Thyroid gland (tissue), 4 donors: ENCODE data around the gene LRFN4. TPM values are rescaled to one million over a fixed set of nuclear protein-coding genes. Genes with fewer than 3 reads are reported as not detected.

Experiments used
- DNase-seq, 2 donors: peaks; one replicate each; pipeline ENCODE4 v3.0.0-alpha.2; 2019
- H3K27ac ChIP-seq, 3 donors: fragments of 200-600 bp; sonication (generic); 1 replicate in 2 of 3; 2 replicates in 1 of 3; pipeline ENCODE4 v1.5.1; 2016 to 2019; ENCODE audit warnings: mild to moderate bottlenecking in 1 of 3, moderate library complexity in 1 of 3
- H3K27me3 ChIP-seq: fragments of 200-600 bp; sonication (generic); one replicate; pipeline ENCODE4 v1.5.1; 2019
- H3K36me3 ChIP-seq, 2 donors: fragments of 200-600 bp; sonication (generic); one replicate each; pipeline ENCODE4 v1.5.1; 2016 to 2019
- H3K4me1 ChIP-seq, 2 donors: fragments of 200-600 bp; sonication (generic); one replicate each; pipeline ENCODE4 v1.5.1; 2017 to 2019
- H3K4me3 ChIP-seq, 3 donors: fragments of 200-600 bp; sonication (generic); replicated peaks in 1 of 3; 1 replicate in 2 of 3; 2 replicates in 1 of 3; pipeline ENCODE4 v1.5.1; 2016; ENCODE audit warnings: mild to moderate bottlenecking in 1 of 3
- H3K9me3 ChIP-seq: fragments of 200-600 bp; sonication (generic); one replicate; pipeline ENCODE4 v1.5.1; 2017
- POLR2A ChIP-seq, 2 donors: fragments of 450-650 bp; IDR thresholded peaks; one replicate each; pipeline ENCODE4 v1.6.1; 2017; ENCODE audit warnings: antibody characterized with exemption in 2 of 2, mild to moderate bottlenecking in 2 of 2, moderate library complexity in 1 of 2
- WGBS, 2 donors: methylation state at CpG; one replicate each; pipeline ENCODE4 v1.1.5; 2017; 5-methylcytosine and 5-hydroxymethylcytosine counted together
- intact Hi-C: fragments of 100-400 bp; cut with DNase I; formaldehyde crosslinking; loops from one replicate; pipeline ENCODE4 v1.15.1; 2023
- total RNA-seq, 4 donors: library from RNA; depleted of rRNA; stranded (reverse); fragments of >200 nt; gene quantifications; one replicate each; pipeline ENCODE4 v1.2.3, GENCODE V29; 2016
- TF ChIP-seq, protein P1 (sequence below), 6 experiments: fragments of 200-600 bp in 3 of 6; fragments of 450-650 bp in 3 of 6; sonication (generic) in 3 of 6; IDR thresholded peaks; one replicate each; pipeline ENCODE4 v1.5.1; 2016 to 2019; ENCODE audit warnings: antibody characterized with exemption in 6 of 6, mild to moderate bottlenecking in 2 of 6, inconsistent platforms in 1 of 6, moderate library complexity in 1 of 6

LRFN4 gene
- total RNA-seq, 4 donors from 2014 or later, result 4.7 to 7.5 (median 5.9) TPM

DNA sequence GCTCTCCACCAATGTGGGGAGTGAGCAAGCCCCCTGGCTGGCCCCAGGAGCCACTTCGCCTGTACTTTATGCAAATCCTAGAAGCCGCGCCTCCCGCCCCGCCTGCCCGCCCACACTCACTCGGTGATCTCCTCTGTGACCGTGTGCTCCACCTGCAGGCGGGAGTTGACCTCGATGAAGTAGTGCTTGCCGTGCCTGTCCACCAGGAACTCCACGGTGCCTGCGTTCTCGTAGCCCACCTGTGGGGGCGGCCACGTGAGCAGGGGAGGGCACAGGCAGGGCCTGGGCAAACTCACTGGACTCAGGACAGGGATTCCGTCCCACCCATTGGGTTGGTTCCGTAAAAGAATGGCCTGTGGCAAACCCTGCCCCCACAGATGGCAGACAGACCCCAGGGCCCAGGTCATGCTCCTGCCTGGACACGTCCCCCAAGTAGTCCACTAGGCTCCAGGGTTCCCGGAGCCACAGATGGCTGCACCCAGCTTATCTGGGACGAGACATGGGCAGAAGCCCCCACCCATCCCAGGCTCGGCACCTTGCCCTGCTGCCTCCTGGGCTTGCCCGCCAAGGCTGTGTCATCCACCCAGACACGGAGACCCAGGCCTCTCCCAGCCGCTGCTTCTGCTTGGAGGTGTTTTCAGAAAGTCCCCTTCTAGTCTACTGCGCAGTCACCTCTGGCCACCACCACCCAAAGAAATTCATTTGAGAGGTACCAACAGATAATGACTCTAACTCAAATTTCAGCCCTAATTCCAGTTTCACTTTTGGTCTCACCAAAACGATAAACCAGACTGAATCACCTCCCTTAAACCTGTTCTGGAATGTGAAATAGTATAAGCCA lies 12.1 kb downstream of the LRFN4 start:
- no peaks in the 10 kb centered on the region for H3K36me3 ChIP-seq
- H3K4me3 ChIP-seq, result no peak overlapping the region
- H3K27ac ChIP-seq, result no peak overlapping the region
- peak; percentile 64 to 70 for DNase-seq
- no peaks in the 10 kb centered on the region for H3K27me3 ChIP-seq
- 61 to 67% methylated on average over 15 to 25 of the region's 27 CpGs for WGBS, 2 donors
- H3K4me1 ChIP-seq, result no peaks in the 10 kb centered on the region
- intact Hi-C loops, result no loop called here
- H3K9me3 ChIP-seq, result no peaks in the 10 kb centered on the region
- TF ChIP-seq, protein P1, sequence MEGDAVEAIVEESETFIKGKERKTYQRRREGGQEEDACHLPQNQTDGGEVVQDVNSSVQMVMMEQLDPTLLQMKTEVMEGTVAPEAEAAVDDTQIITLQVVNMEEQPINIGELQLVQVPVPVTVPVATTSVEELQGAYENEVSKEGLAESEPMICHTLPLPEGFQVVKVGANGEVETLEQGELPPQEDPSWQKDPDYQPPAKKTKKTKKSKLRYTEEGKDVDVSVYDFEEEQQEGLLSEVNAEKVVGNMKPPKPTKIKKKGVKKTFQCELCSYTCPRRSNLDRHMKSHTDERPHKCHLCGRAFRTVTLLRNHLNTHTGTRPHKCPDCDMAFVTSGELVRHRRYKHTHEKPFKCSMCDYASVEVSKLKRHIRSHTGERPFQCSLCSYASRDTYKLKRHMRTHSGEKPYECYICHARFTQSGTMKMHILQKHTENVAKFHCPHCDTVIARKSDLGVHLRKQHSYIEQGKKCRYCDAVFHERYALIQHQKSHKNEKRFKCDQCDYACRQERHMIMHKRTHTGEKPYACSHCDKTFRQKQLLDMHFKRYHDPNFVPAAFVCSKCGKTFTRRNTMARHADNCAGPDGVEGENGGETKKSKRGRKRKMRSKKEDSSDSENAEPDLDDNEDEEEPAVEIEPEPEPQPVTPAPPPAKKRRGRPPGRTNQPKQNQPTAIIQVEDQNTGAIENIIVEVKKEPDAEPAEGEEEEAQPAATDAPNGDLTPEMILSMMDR (IDR thresholded peaks at IDR 0.05), result peak in 3 of 6 experiments; percentile 30 to 42 (median 36)
- no peak for TF ChIP-seq POLR2A (IDR thresholded peaks at IDR 0.05)

DNA sequence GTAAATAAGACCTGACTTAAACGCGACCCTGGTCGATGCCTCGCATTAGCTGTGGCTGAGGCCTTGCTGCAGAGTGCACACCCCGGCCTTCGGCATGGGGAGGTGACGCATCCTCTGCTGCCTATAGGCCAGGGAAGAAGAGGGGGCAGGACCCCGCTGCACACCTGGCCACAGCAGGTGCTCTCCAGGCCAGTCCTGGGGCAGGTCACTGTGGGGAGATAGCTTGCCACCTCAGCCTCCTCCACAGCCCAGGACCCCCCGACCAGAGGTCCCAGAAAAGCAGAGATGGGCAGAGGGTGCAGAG lies 12.7 kb downstream of the LRFN4 start:
- DNase-seq, result no peak
- Histone ChIP-seq H3K4me1 (no peaks in the 10 kb centered on the region), H3K9me3 (no peaks in the 10 kb centered on the region), H3K27ac (no peak overlapping the region), H3K36me3 (no peaks in the 10 kb centered on the region), H3K27me3 (no peaks in the 10 kb centered on the region), H3K4me3 (no peak overlapping the region)
- TF ChIP-seq, protein P1 (IDR thresholded peaks at IDR 0.05), result no peak
- no peak for TF ChIP-seq POLR2A (IDR thresholded peaks at IDR 0.05)
- intact Hi-C loops, result no loop called here
- WGBS, 2 donors, result 92 to 94% methylated on average over 9 of the region's 9 CpGs

DNA sequence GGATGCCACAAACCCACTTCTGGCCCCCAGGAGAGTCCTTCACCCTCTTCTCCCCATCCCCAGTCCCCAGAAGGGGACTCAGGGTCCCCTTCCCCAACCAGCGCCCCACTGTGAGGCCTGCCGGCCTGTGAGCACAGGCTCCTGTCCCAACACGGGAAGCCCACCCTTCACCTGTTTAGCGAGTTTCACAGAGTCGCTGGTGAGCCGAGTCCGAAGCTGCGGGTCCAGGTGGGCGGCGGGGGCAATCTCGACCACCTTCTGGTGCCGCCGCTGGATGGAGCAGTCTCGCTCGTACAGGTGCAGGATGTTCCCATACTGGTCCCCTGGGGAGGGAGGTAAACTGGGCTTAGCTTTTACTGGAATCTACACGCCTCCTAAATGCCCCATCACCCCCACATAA lies 13.3 kb downstream of the LRFN4 start:
- no peaks in the 10 kb centered on the region for H3K4me1 ChIP-seq
- H3K27ac ChIP-seq, result no peak overlapping the region
- TF ChIP-seq POLR2A (IDR thresholded peaks at IDR 0.05), result no peak
- TF ChIP-seq, protein P1 (IDR thresholded peaks at IDR 0.05), result no peak
- H3K4me3 ChIP-seq, result no peak overlapping the region
- no peaks in the 10 kb centered on the region for H3K27me3 ChIP-seq
- DNase-seq, result no peak
- no peaks in the 10 kb centered on the region for H3K36me3 ChIP-seq
- WGBS, 2 donors, result 95 to 96% methylated on average over 13 to 15 of the region's 16 CpGs
- H3K9me3 ChIP-seq, result no peaks in the 10 kb centered on the region
- intact Hi-C loops, result no loop called here

DNA sequence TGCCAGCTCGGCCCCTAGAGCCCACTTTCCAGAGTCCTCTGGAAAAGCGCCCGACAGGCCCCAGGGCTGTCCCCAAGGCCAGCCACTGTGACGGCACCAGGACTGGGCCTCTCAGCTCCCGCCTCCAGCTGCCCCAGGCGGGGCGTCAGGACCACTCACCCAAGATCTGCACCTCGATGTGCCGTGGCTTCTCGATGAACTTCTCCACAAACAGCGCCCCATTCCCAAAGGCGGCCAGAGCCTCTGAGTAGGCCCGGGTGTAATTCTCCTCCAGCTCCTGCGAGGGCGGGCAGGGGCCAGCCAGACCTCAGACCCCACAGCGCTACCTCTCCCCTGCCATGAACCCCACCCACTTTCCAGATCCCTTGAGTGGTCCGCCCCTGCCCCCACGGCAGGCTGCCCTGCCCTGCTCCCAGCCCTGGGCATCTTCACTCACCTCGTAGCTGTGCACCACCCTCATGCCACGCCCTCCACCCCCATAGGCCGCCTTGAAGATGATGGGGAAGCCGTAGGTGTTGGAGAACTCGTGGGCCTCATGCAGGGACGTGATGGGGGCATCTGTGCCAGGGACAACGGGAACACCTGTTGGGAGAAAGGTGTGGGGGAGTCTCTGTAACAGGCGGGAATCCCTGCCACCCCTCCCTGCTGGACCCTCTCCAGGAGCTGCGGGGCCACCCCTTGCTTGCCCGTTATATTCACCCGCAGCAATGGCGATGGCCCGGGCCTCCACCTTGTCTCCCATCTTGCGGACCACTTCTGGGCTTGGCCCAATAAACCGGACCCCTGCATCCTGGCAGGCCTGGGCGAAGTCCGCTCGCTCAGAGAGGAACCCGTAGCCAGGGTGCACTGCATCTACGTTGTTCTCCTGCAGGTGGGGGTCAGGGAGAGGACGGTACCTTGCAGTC lies 14.0 kb downstream of the LRFN4 start:
- intact Hi-C loops, result no loop called here
- H3K4me1 ChIP-seq, result no peaks in the 10 kb centered on the region
- H3K27ac ChIP-seq, result no peak overlapping the region
- H3K36me3 ChIP-seq, result no peaks in the 10 kb centered on the region
- no peak overlapping the region for H3K4me3 ChIP-seq
- no peaks in the 10 kb centered on the region for H3K9me3 ChIP-seq
- no peak for TF ChIP-seq POLR2A (IDR thresholded peaks at IDR 0.05)
- TF ChIP-seq, protein P1 (IDR thresholded peaks at IDR 0.05), result no peak
- no peak for DNase-seq
- H3K27me3 ChIP-seq, result no peaks in the 10 kb centered on the region
- 94 to 95% methylated on average over 26 to 28 of the region's 39 CpGs for WGBS, 2 donors

DNA sequence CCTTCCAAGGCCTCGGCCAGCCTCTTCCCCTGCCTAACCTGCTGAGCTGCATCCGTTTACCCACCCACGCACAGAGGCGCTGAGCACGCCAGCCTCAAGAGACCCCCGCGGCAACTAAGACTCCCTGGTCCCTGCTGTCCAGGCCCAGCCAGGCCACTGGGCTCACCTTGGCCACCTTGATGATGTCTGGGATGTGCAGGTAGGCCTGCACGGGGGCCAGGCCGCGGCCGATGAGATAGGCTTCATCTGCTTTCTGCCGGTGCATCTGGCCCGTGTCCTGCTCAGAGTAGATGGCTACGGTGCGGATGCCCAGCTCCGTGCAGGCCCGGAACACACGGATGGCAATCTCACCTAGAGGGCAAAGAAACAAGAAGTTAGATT lies 14.6 kb downstream of the LRFN4 start:
- DNase-seq, result no peak
- intact Hi-C loops, result no loop called here

More for the DNA sequence above, 14.6 kb downstream of the LRFN4 start:
- Histone ChIP-seq H3K36me3 (no peaks in the 10 kb centered on the region), H3K4me3 (no peak overlapping the region), H3K9me3 (no peaks in the 10 kb centered on the region), H3K4me1 (no peaks in the 10 kb centered on the region), H3K27ac (no peak overlapping the region), H3K27me3 (no peaks in the 10 kb centered on the region)
- TF ChIP-seq, protein P1 (IDR thresholded peaks at IDR 0.05), result no peak
- no peak for TF ChIP-seq POLR2A (IDR thresholded peaks at IDR 0.05)
- WGBS, 2 donors, result 99% methylated on average over 7 to 14 of the region's 18 CpGs
